ENCODE results near the gene TBC1D22A. TPM values are rescaled to one million over a fixed set of nuclear protein-coding genes. Genes with fewer than 3 reads are reported as not detected.

The TBC1D22A gene
- total and polyA plus RNA-seq, 9 of the 15 experiments (the other 6 are each of a cell fraction or from before 2014, with no cell fraction given), result 0.20 to 11.5 (median 5.2) TPM

DNA sequence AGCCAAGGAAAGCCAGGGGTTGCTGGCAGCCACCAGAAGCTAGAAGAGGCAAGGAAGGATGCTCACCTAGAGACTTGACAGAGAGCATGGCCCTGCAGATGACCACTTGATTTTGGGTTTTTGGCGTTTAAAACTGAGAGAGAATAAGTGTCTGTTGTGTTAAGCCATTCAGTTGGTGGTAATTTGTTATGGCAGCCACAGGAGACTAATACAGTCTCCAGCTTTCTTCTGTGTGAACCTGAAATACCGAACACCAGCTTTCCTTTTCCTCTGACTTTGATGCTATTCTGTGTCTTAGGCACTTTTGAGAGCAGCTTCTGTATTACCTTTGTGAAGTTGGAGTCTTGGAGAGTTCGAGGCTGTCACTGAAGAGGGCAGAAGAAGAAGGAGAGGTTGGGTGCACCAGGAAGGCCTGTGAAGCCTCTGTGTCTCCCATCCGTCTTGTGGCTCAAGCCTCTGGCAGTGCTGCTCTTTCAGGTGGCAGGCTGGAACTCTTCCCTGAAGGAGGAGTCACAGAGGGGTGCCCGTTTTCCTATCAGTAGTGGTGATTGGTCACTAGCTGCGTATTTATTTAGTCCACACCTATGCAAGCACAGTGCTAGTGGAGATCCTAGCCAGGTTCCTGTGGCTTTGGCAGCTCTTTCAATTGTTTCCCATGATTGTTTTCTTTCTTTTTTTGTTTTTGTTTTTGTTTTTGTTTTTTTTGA, 2.5 kb downstream of the TBC1D22A start:
- FAIRE-seq, result no peak
- H3K27ac ChIP-seq (ENCODE audit: extremely low read depth, low read depth, low read length), result no peak overlapping the region

More for the DNA sequence above, 2.5 kb downstream of the TBC1D22A start:
- Histone ChIP-seq H3K27me3 (ENCODE audit: control insufficient read depth in 2 of 2, insufficient read depth in 2 of 2, low read length in 2 of 2) (no peaks in the 10 kb centered on the region), H3K4me2 (ENCODE audit: insufficient read depth, low read length) (no peak overlapping the region), H3K9ac (ENCODE audit: insufficient read depth in 1 of 2, low read depth in 2 of 2, low read length in 2 of 2) (no peak overlapping the region), H3K4me3 (no peak overlapping the region), H4K20me1 (replicated peaks; ENCODE audit: control insufficient read depth, insufficient read depth, low read length) (no peaks in the 10 kb centered on the region; the same call in 1 of the 2 replicates), H3K9me1 (ENCODE audit: control insufficient read depth, insufficient read depth, low read length) (no peaks in the 10 kb centered on the region), H3K36me3 (ENCODE audit: control insufficient read depth, insufficient read depth, low read length) (peaks cover 20% of the 10 kb centered on the region; the same call in 2 of the 3 replicates), H3K79me2 (ENCODE audit: control insufficient read depth, insufficient read depth, low read length) (peaks cover 56% of the 10 kb centered on the region), H2AFZ (ENCODE audit: low read depth, low read length) (no peak overlapping the region), H3K4me1 (replicated peaks in 1 of 2; ENCODE audit: control insufficient read depth in 2 of 2, insufficient read depth in 2 of 2, low read length in 2 of 2) (peaks cover 7 to 12% of the 10 kb centered on the region in 2 experiments; a peak in 4 of 5 replicates), H3K9me3 (replicated peaks; ENCODE audit: control insufficient read depth, insufficient read depth, low read depth, low read length) (no peaks in the 10 kb centered on the region)
- DNase-seq (ENCODE audit: extremely low read depth in 1 of 4, low spot score in 3 of 4) (no peak), ATAC-seq (no peak)
- ChIA-PET CTCF (ENCODE audit: low intra/inter-chr PET ratio) (no interaction called here), POLR2A (interaction anchor here (0.7 to 1.7 kb wide), 3 partner anchors 9 to 12 kb away, joined by 3 to 6 read pairs (median 3); no protein-coding TSS in a partner anchor)
- intact Hi-C loops (cut with micrococcal nuclease), result no loop called here
- no TSS peak for BruUV-seq (replicated peaks)
- 67% methylated on average over 6 of the region's 6 CpGs for WGBS (ENCODE audit: insufficient coverage, low coverage, missing lambda C conversion rate)
- TF ChIP-seq TRIM28 (IDR thresholded peaks at IDR 0.05) (no peak), ESRRB (CRISPR knock-in tag; IDR thresholded peaks at IDR 0.05; ENCODE audit: borderline replicate concordance) (no peak), ZFX (CRISPR knock-in tag; IDR thresholded peaks at IDR 0.05) (no peak), RAD21 (CRISPR knock-in tag; conservative IDR thresholded peaks at IDR 0.05 in 1 of 2, IDR thresholded peaks at IDR 0.05 in 1 of 2) (no peak), GTF2F1 (IDR thresholded peaks at IDR 0.05; ENCODE audit: low read depth, low read length) (no peak), PCBP1 (IDR thresholded peaks at IDR 0.05; ENCODE audit: low read depth, low read length, poor library complexity, severe bottlenecking) (no peak), CAMTA2 (CRISPR knock-in tag; conservative IDR thresholded peaks at IDR 0.05) (no peak), ZNF197 (CRISPR knock-in tag; IDR thresholded peaks at IDR 0.05; ENCODE audit: low read depth) (no peak)
- TF ChIP-seq, protein P1, sequence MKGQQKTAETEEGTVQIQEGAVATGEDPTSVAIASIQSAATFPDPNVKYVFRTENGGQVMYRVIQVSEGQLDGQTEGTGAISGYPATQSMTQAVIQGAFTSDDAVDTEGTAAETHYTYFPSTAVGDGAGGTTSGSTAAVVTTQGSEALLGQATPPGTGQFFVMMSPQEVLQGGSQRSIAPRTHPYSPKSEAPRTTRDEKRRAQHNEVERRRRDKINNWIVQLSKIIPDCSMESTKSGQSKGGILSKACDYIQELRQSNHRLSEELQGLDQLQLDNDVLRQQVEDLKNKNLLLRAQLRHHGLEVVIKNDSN (CRISPR knock-in tag; IDR thresholded peaks at IDR 0.05), result no peak
- in situ Hi-C loops (cut with MboI), result no loop called here

All from K562 (cell line).